GM21367 (cell line): ENCODE measurements around the gene DLGAP4.

Experiments
- ATAC-seq: cut with Tn5 transposase; IDR thresholded peaks from one replicate; pipeline ENCODE4 v1.9.1; 2021; ENCODE audit not compliant: unreplicated experiment

DLGAP4 gene, protein sequence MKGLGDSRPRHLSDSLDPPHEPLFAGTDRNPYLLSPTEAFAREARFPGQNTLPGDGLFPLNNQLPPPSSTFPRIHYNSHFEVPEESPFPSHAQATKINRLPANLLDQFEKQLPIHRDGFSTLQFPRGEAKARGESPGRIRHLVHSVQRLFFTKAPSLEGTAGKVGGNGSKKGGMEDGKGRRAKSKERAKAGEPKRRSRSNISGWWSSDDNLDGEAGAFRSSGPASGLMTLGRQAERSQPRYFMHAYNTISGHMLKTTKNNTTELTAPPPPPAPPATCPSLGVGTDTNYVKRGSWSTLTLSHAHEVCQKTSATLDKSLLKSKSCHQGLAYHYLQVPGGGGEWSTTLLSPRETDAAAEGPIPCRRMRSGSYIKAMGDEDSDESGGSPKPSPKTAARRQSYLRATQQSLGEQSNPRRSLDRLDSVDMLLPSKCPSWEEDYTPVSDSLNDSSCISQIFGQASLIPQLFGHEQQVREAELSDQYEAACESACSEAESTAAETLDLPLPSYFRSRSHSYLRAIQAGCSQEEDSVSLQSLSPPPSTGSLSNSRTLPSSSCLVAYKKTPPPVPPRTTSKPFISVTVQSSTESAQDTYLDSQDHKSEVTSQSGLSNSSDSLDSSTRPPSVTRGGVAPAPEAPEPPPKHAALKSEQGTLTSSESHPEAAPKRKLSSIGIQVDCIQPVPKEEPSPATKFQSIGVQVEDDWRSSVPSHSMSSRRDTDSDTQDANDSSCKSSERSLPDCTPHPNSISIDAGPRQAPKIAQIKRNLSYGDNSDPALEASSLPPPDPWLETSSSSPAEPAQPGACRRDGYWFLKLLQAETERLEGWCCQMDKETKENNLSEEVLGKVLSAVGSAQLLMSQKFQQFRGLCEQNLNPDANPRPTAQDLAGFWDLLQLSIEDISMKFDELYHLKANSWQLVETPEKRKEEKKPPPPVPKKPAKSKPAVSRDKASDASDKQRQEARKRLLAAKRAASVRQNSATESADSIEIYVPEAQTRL

GRCh38 chr20:36305602-36306551 lies at the start of gene DLGAP4:
Gene DLGAP4, plus strand, starts transcription at chr20:36306339. Its CDS starts 125,379 bp downstream, at chr20:36431718.
- ATAC-seq, result no peak

GRCh38 chr20:36259177-36260061 lies 46.7 kb upstream of the DLGAP4 start:
- no peak for ATAC-seq

- no peak for ATAC-seq
Measured at GRCh38 chr20:36260316-36260715, 45.8 kb upstream of the DLGAP4 start.

GRCh38 chr20:36261389-36262105 lies 44.6 kb upstream of the DLGAP4 start:
- ATAC-seq, result no peak

GRCh38 chr20:36262440-36262839 lies 43.7 kb upstream of the DLGAP4 start:
- ATAC-seq, result no peak

- no peak for ATAC-seq
Measured at GRCh38 chr20:36264426-36265246, 41.5 kb upstream of the DLGAP4 start.

- no peak for ATAC-seq
Measured at GRCh38 chr20:36266189-36266588, 40.0 kb upstream of the DLGAP4 start.

DNA sequence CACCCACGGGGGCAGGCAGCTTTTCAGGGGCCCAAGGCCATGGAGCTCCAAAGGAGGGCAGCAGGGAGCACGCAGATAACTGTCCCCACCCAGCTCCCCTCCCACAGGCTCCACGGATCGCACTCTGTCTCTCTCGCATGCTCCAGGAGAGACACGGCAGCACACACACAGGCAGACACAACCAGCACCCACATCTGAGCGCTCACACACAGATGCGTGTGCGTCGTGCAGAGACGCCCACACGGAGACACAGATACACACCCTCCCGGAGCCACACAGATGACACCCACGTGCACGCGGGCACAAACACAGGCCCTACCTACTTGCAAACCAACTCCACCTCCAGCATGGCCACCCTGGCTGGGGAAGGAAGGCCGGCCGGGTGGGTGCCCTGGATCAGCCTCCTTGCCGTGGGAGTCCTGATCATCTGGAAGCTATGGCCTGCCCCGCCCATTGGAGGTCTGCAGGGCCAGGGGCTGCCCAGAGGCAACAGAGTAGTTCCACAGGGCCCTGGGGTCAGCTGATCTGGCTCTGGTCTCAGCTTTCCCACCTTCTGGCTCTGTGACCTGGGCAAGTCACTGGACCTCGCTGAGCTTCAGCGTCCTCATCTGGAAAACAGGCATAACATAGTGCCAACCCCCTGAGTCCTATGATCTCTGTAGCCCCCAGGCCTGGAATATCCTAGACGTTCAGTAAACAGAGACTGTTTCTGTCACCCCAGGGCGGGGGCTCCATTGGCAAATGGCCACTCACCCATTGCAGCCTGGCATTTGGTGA lies 38.3 kb upstream of the DLGAP4 start:
- no peak for ATAC-seq

DNA sequence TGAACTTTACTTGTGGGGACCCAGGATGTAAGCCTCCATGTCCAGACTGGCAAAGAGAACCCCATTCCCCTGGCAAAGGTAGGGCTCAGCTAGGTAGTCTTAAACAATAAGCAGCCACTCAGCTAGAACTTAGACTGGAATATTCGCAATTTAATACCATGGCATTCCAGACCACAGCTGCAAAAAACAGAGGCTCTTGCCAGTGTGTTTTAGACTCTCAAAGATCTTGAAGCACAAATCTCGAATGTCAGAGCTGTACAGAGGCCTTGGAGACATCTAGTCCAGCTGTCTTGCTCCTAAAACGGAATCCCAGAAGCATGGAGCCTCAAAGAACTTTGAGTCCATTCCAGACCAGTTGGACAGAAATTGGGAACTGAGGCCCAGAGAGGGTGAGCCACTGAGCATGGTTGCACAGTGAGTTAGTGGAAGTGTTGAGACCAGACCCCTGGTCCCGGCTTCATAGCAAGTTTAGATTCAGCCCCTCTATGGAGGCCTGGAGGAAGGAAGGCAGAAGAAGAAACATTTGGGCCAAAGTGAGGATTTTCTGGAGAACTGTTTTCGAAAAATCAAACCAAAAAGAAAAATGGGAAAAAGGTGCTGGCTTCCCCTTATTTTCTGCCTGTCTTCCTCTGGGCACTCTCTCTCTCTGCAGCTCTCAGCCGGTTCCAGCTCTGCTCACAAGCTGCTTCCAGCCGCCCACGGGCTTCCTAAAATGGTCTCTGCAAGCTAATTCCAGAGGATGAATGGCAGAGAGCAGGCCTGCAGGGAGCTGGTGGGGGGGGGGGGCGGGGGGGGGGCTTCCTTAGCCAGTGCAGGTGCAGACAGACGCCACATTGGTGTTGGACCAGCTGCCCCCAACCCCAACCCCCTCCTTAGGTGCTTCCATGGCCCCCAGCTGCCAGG lies 37.4 kb upstream of the DLGAP4 start:
- no peak for ATAC-seq

GRCh38 chr20:36269507-36269906 lies 36.6 kb upstream of the DLGAP4 start:
- ATAC-seq, result no peak

- no peak for ATAC-seq
Measured at GRCh38 chr20:36270744-36271638, 35.1 kb upstream of the DLGAP4 start.

GRCh38 chr20:36271639-36272546 lies 34.2 kb upstream of the DLGAP4 start:
- ATAC-seq, result no peak

DNA sequence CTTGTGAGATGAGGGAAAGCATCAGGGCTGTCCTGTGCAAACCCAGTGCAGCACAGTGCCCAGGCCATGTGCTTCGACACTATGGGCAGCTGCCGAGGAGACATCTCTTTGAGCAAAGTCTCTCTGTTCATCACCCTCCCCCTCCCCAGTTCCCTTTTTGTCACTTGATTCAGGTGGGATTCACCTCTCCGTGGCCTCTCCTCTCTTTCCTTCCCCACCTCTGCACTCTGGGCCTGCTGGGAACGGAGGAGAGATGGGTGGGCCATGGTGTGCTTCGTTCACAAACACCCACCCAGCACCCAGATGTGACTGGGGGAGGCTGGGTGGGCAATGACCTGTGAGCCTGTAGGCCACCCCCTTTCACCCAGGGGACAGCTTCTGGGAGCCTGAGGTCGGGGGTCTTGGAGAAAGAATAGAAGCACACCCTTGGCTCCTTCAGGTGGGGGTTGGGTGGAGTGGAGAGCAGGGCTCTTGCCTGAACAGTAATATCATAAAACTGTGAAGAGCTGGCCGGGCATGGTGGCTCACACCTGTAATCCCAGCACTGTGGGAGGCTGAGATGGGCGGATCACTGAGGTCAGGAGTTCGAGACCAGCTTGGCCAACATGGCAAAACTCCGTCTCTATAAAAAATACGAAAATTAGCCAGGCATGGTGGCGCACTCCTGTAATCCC lies 33.5 kb upstream of the DLGAP4 start:
- no peak for ATAC-seq
